ENCODE results near the gene ISCA2.

DNA sequence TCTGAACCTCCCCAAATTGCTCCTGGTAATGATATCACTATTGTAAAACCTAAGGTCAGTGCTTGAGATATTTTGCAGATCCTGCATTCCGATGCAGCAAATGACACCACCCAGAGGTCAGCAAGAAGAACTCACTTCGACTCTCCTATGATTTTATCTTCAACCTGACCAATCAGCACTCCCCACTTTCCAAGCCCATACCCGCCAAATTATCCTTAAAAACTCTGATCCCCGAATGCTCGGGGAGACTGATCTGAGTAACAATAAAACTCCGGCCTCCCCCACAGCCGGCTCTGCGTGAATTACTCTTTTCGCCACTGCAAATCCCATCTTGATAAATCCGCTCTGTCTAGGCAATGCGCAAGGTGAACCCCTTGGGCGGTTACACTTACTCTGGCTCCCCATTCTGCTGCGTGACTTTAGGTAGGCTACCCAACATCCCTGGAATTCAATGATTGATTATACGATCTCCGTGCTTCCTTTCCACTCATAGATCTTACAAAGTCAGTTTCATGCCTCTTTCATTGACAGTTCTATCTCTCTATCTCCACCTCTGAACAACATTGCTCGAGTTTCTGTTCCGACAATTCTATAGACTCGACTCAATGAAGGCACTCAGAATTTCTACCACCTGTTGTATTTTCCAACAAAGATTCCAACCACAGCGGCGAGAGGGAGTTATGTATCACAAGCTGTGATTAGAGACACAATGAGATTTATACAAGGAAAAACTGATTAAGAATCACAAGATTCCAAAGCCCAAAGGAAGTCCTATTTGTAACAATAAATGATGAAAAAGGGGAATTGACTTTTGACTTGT, 1.4 kb upstream of the ISCA2 start:
- TF ChIP-seq, protein P1, sequence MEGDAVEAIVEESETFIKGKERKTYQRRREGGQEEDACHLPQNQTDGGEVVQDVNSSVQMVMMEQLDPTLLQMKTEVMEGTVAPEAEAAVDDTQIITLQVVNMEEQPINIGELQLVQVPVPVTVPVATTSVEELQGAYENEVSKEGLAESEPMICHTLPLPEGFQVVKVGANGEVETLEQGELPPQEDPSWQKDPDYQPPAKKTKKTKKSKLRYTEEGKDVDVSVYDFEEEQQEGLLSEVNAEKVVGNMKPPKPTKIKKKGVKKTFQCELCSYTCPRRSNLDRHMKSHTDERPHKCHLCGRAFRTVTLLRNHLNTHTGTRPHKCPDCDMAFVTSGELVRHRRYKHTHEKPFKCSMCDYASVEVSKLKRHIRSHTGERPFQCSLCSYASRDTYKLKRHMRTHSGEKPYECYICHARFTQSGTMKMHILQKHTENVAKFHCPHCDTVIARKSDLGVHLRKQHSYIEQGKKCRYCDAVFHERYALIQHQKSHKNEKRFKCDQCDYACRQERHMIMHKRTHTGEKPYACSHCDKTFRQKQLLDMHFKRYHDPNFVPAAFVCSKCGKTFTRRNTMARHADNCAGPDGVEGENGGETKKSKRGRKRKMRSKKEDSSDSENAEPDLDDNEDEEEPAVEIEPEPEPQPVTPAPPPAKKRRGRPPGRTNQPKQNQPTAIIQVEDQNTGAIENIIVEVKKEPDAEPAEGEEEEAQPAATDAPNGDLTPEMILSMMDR (IDR thresholded peaks at IDR 0.05), result no peak
- TF ChIP-seq POLR2A (IDR thresholded peaks at IDR 0.05), result no peak
- TF ChIP-seq EP300 (IDR thresholded peaks at IDR 0.05), result no peak
- TF ChIP-seq POLR2AphosphoS5 (IDR thresholded peaks at IDR 0.05), result no peak
